ENCODE data around the gene PIMREG.
"Not testable (repeated sequence)": the region's sequence is repeated elsewhere in the genome, so short reads cannot be mapped to it uniquely, and the experiment has no call there.

Gene PIMREG

GRCh38 chr17:6475411-6475810 is 31.2 kb downstream of the PIMREG start:
- Histone ChIP-seq H3K4me3 (ENCODE audit: low read length) (no peak overlapping the region), H3K4me2 (ENCODE audit: low read length) (no peak overlapping the region), H3K9me3 (replicated peaks; ENCODE audit: low read length) (no peaks in the 10 kb centered on the region), H3K4me1 (ENCODE audit: control insufficient read depth, insufficient read depth, low read length) (peaks cover 23% of the 10 kb centered on the region), H3K36me3 (ENCODE audit: insufficient read depth, low read length) (no peaks in the 10 kb centered on the region), H3K9ac (ENCODE audit: low read depth, low read length) (no peak overlapping the region), H3K27me3 (ENCODE audit: control insufficient read depth, insufficient read depth, low read length) (no peaks in the 10 kb centered on the region)

GRCh38 chr17:6476076-6476809 is 32.0 kb downstream of the PIMREG start:
- Histone ChIP-seq H3K36me3 (ENCODE audit: insufficient read depth, low read length) (no peaks in the 10 kb centered on the region), H3K9ac (ENCODE audit: low read depth, low read length) (no peak overlapping the region), H3K27me3 (ENCODE audit: control insufficient read depth, insufficient read depth, low read length) (no peaks in the 10 kb centered on the region), H3K4me2 (ENCODE audit: low read length) (no peak overlapping the region), H3K4me3 (ENCODE audit: low read length) (no peak overlapping the region), H3K9me3 (replicated peaks; ENCODE audit: low read length) (no peaks in the 10 kb centered on the region), H3K4me1 (ENCODE audit: control insufficient read depth, insufficient read depth, low read length) (peaks cover 18% of the 10 kb centered on the region)

- Histone ChIP-seq H3K4me3 (ENCODE audit: low read length) (no peak overlapping the region), H3K27me3 (ENCODE audit: control insufficient read depth, insufficient read depth, low read length) (no peaks in the 10 kb centered on the region), H3K4me2 (ENCODE audit: low read length) (no peak overlapping the region), H3K9ac (ENCODE audit: low read depth, low read length) (no peak overlapping the region), H3K4me1 (ENCODE audit: control insufficient read depth, insufficient read depth, low read length) (peaks cover 12% of the 10 kb centered on the region), H3K9me3 (replicated peaks; ENCODE audit: low read length) (no peaks in the 10 kb centered on the region), H3K36me3 (ENCODE audit: insufficient read depth, low read length) (no peaks in the 10 kb centered on the region)
Observed at GRCh38 chr17:6476810-6477179, 32.5 kb downstream of the PIMREG start.

- H3K4me3 ChIP-seq (ENCODE audit: low read length): no peak overlapping the region
- no peak overlapping the region for H3K9ac ChIP-seq (ENCODE audit: low read depth, low read length)
- no peaks in the 10 kb centered on the region for H3K9me3 ChIP-seq (replicated peaks; ENCODE audit: low read length)
- H3K36me3 ChIP-seq (ENCODE audit: insufficient read depth, low read length): no peaks in the 10 kb centered on the region
- no peaks in the 10 kb centered on the region for H3K27me3 ChIP-seq (ENCODE audit: control insufficient read depth, insufficient read depth, low read length)
- H3K4me1 ChIP-seq (ENCODE audit: control insufficient read depth, insufficient read depth, low read length): peaks cover 1% of the 10 kb centered on the region
- H3K4me2 ChIP-seq (ENCODE audit: low read length): no peak overlapping the region
Observed at GRCh38 chr17:6477831-6478383, 33.7 kb downstream of the PIMREG start.

GRCh38 chr17:6478486-6478885 is 34.2 kb downstream of the PIMREG start:
- Histone ChIP-seq H3K9ac (ENCODE audit: low read depth, low read length) (no peak overlapping the region), H3K9me3 (replicated peaks; ENCODE audit: low read length) (no peaks in the 10 kb centered on the region), H3K4me2 (ENCODE audit: low read length) (no peak overlapping the region), H3K4me3 (ENCODE audit: low read length) (no peak overlapping the region), H3K27me3 (ENCODE audit: control insufficient read depth, insufficient read depth, low read length) (no peaks in the 10 kb centered on the region), H3K4me1 (ENCODE audit: control insufficient read depth, insufficient read depth, low read length) (no peaks in the 10 kb centered on the region), H3K36me3 (ENCODE audit: insufficient read depth, low read length) (no peaks in the 10 kb centered on the region)

GRCh38 chr17:6479622-6480302 is 35.5 kb downstream of the PIMREG start:
- no peaks in the 10 kb centered on the region for H3K36me3 ChIP-seq (ENCODE audit: insufficient read depth, low read length)
- no peaks in the 10 kb centered on the region for H3K4me1 ChIP-seq (ENCODE audit: control insufficient read depth, insufficient read depth, low read length)
- H3K4me2 ChIP-seq (ENCODE audit: low read length): no peak overlapping the region
- no peak overlapping the region for H3K4me3 ChIP-seq (ENCODE audit: low read length)
- no peaks in the 10 kb centered on the region for H3K27me3 ChIP-seq (ENCODE audit: control insufficient read depth, insufficient read depth, low read length)
- no peaks in the 10 kb centered on the region for H3K9me3 ChIP-seq (replicated peaks; ENCODE audit: low read length)
- no peak overlapping the region for H3K9ac ChIP-seq (ENCODE audit: low read depth, low read length)

- Histone ChIP-seq H3K9ac (ENCODE audit: low read depth, low read length) (no peak overlapping the region), H3K36me3 (ENCODE audit: insufficient read depth, low read length) (no peaks in the 10 kb centered on the region), H3K27me3 (ENCODE audit: control insufficient read depth, insufficient read depth, low read length) (no peaks in the 10 kb centered on the region), H3K4me2 (ENCODE audit: low read length) (no peak overlapping the region), H3K4me3 (ENCODE audit: low read length) (no peak overlapping the region), H3K9me3 (replicated peaks; ENCODE audit: low read length) (no peaks in the 10 kb centered on the region), H3K4me1 (ENCODE audit: control insufficient read depth, insufficient read depth, low read length) (no peaks in the 10 kb centered on the region)
Observed at GRCh38 chr17:6480303-6480675, 36.0 kb downstream of the PIMREG start.

- Histone ChIP-seq H3K27me3 (ENCODE audit: control insufficient read depth, insufficient read depth, low read length) (no peaks in the 10 kb centered on the region), H3K9ac (ENCODE audit: low read depth, low read length) (no peak overlapping the region), H3K36me3 (ENCODE audit: insufficient read depth, low read length) (no peaks in the 10 kb centered on the region), H3K9me3 (replicated peaks; ENCODE audit: low read length) (no peaks in the 10 kb centered on the region), H3K4me2 (ENCODE audit: low read length) (no peak overlapping the region), H3K4me1 (ENCODE audit: control insufficient read depth, insufficient read depth, low read length) (peaks cover 8% of the 10 kb centered on the region), H3K4me3 (ENCODE audit: low read length) (no peak overlapping the region)
Observed at GRCh38 chr17:6482105-6482455, 37.8 kb downstream of the PIMREG start.

- H3K9ac ChIP-seq (ENCODE audit: low read depth, low read length); H3K9me3 ChIP-seq (replicated peaks; ENCODE audit: low read length); H3K27me3 ChIP-seq (ENCODE audit: control insufficient read depth, insufficient read depth, low read length); H3K36me3 ChIP-seq (ENCODE audit: insufficient read depth, low read length); H3K4me2 ChIP-seq (ENCODE audit: low read length); H3K4me3 ChIP-seq (ENCODE audit: low read length): not testable (repeated sequence)
- peaks cover 16% of the 10 kb centered on the region for H3K4me1 ChIP-seq (ENCODE audit: control insufficient read depth, insufficient read depth, low read length)
Observed at GRCh38 chr17:6482796-6483195, 38.5 kb downstream of the PIMREG start.

GRCh38 chr17:6483507-6483906 is 39.3 kb downstream of the PIMREG start:
- H3K9ac ChIP-seq (ENCODE audit: low read depth, low read length): no peak overlapping the region
- H3K36me3 ChIP-seq (ENCODE audit: insufficient read depth, low read length): no peaks in the 10 kb centered on the region
- H3K4me3 ChIP-seq (ENCODE audit: low read length): no peak overlapping the region
- no peak overlapping the region for H3K4me2 ChIP-seq (ENCODE audit: low read length)
- no peaks in the 10 kb centered on the region for H3K9me3 ChIP-seq (replicated peaks; ENCODE audit: low read length)
- no peaks in the 10 kb centered on the region for H3K27me3 ChIP-seq (ENCODE audit: control insufficient read depth, insufficient read depth, low read length)
- H3K4me1 ChIP-seq (ENCODE audit: control insufficient read depth, insufficient read depth, low read length): peaks cover 20% of the 10 kb centered on the region

GRCh38 chr17:6485646-6486412 is 41.6 kb downstream of the PIMREG start:
- Histone ChIP-seq H3K27me3 (ENCODE audit: control insufficient read depth, insufficient read depth, low read length) (no peaks in the 10 kb centered on the region), H3K36me3 (ENCODE audit: insufficient read depth, low read length) (no peaks in the 10 kb centered on the region), H3K4me1 (ENCODE audit: control insufficient read depth, insufficient read depth, low read length) (peaks cover 20% of the 10 kb centered on the region), H3K4me2 (ENCODE audit: low read length) (no peak overlapping the region), H3K4me3 (ENCODE audit: low read length) (no peak overlapping the region), H3K9me3 (replicated peaks; ENCODE audit: low read length) (no peaks in the 10 kb centered on the region), H3K9ac (ENCODE audit: low read depth, low read length) (no peak overlapping the region)
